HEK293T (cell line): ENCODE data around the gene TMX4.

Source experiments
- ARNT ChIP-seq: fragments of 450-650 bp; IDR thresholded peaks from 2 replicates; pipeline ENCODE4 v1.6.1; 2017; ENCODE audit warnings: mild to moderate bottlenecking
- BHLHE40 ChIP-seq: fragments of 450-650 bp; IDR thresholded peaks from 2 replicates; pipeline ENCODE4 v1.6.1; 2016; ENCODE audit warnings: mild to moderate bottlenecking, moderate library complexity, borderline replicate concordance
- ELF4 ChIP-seq: fragments of 450-650 bp; IDR thresholded peaks from 2 replicates; pipeline ENCODE4 v1.6.1; 2017; ENCODE audit warnings: antibody characterized with exemption
- FOXM1 ChIP-seq: fragments of 450-650 bp; IDR thresholded peaks from 2 replicates; pipeline ENCODE4 v1.6.1; 2017; ENCODE audit warnings: mild to moderate bottlenecking, borderline replicate concordance
- L3MBTL2 ChIP-seq: fragments of 450-650 bp; conservative IDR thresholded peaks from 2 replicates; pipeline ENCODE4 v1.6.1; 2016; ENCODE audit warnings: mild to moderate bottlenecking
- SP1 ChIP-seq: fragments of 450-650 bp; IDR thresholded peaks from 2 replicates; pipeline ENCODE4 v1.6.1; 2017

- TF ChIP-seq BHLHE40: no peak
- no peak for TF ChIP-seq ARNT
- no peak for TF ChIP-seq ELF4
- TF ChIP-seq L3MBTL2: no peak
- TF ChIP-seq FOXM1: no peak
- TF ChIP-seq SP1: no peak
Measured at GRCh38 chr20:7981374-7981773, 38.2 kb downstream of the TMX4 start.
